HepG2 (cell line): ENCODE results near the gene SLU7. TPM values are rescaled to one million over a fixed set of nuclear protein-coding genes. Genes with fewer than 3 reads are reported as not detected.

Source experiments
- ATAC-seq: fragments of 200-7000 bp; cut with Tn5 transposase; 3 replicates; pipeline ENCODE4 v1.9.1; 2020; ENCODE audit warnings: mild to moderate bottlenecking, moderate library complexity
- BruUV-seq: library from RNA; stranded (reverse); fragments of 400-500 nt; replicated peaks from 2 replicates; lab custom pipeline; 2021; lab: Mats Ljungman, UMichigan
- CTCF ChIA-PET: fragments of 300-600 bp; formaldehyde crosslinking; extraction: SDS; loops from one replicate; lab custom pipeline; 2021; ENCODE audit warnings: low total read pairs, inconsistent platforms, low intra/inter-chr PET ratio; lab: Yijun Ruan, JAX
- POLR2A ChIA-PET: fragments of 350-600 bp; sonication (Branson Sonifier 250); formaldehyde crosslinking; loops from one replicate; lab custom pipeline; 2020; ENCODE audit warnings: antibody characterized with exemption, inconsistent platforms; lab: Yijun Ruan, JAX
- DNase-seq: peaks from one replicate; pipeline ENCODE4 v3.0.0-alpha.2; 2015; ENCODE audit warnings: low spot score
- FAIRE-seq: peaks from 3 replicates; lab custom pipeline; 2011; peaks lifted over from hg19 to GRCh38; lab: Jason Lieb, UNC
- H2AFZ ChIP-seq: one replicate; pipeline ENCODE4 v1.6.1; 2011; ENCODE audit warnings: low read length, inconsistent platforms
- H3K27ac ChIP-seq: fragments of 300-600 bp; 3 replicates; pipeline ENCODE4 v1.8.0; 2011; ENCODE audit warnings: mixed run types, mild to moderate bottlenecking, mixed read lengths, low read length, inconsistent platforms; ENCODE audit not compliant: insufficient read depth; ENCODE audit errors: extremely low read length
- H3K27me3 ChIP-seq, 2 experiments: fragments of 200-600 bp in 1 of 2; 2 replicates in 1 of 2; 3 replicates in 1 of 2; pipeline versions ENCODE4 v1.6.0 to v1.8.0; 2011; ENCODE audit warnings: low read length in 2 of 2, mild to moderate bottlenecking in 2 of 2, moderate library complexity in 2 of 2, inconsistent platforms in 1 of 2; ENCODE audit not compliant: insufficient read depth in 2 of 2, control insufficient read depth in 1 of 2
- H3K36me3 ChIP-seq, 2 experiments: fragments of 200-600 bp in 1 of 2; replicated peaks in 1 of 2; 2 replicates in 1 of 2; 3 replicates in 1 of 2; pipeline versions ENCODE4 v1.5.1 to v1.8.0; 2011; ENCODE audit warnings: low read length in 2 of 2, inconsistent platforms in 1 of 2; ENCODE audit not compliant: insufficient read depth in 2 of 2, control insufficient read depth in 1 of 2
- H3K4me1 ChIP-seq: 2 replicates; pipeline ENCODE4 v1.5.1; 2012; ENCODE audit warnings: low read length, inconsistent platforms; ENCODE audit not compliant: insufficient read depth
- H3K4me2 ChIP-seq: 2 replicates; pipeline ENCODE4 v1.6.0; 2011; ENCODE audit warnings: low read depth, low read length, inconsistent platforms
- H3K4me3 ChIP-seq, 3 experiments: fragments of 200-600 bp in 1 of 3; sonication (generic), shearing (Covaris generic) in 1 of 3; replicated peaks in 1 of 3; 2 replicates each; pipeline ENCODE4 v1.5.1; 2011 to 2016; ENCODE audit warnings: low read length in 3 of 3, inconsistent platforms in 2 of 3, low read depth in 2 of 3, mild to moderate bottlenecking in 2 of 3, control low read depth in 1 of 3, mixed read lengths in 1 of 3; ENCODE audit not compliant: insufficient read depth in 1 of 3
- H3K79me2 ChIP-seq: one replicate; pipeline ENCODE4 v1.6.1; 2011; ENCODE audit warnings: low read length, inconsistent platforms; ENCODE audit not compliant: insufficient read depth
- H3K9ac ChIP-seq: 2 replicates; pipeline ENCODE4 v1.6.0; 2011; ENCODE audit warnings: mild to moderate bottlenecking, low read depth, low read length, inconsistent platforms; ENCODE audit not compliant: insufficient read depth
- H3K9me3 ChIP-seq: 2 replicates; pipeline ENCODE4 v1.5.1; 2012; ENCODE audit warnings: mild to moderate bottlenecking, low read length
- H4K20me1 ChIP-seq: 2 replicates; pipeline ENCODE4 v1.6.0; 2011; ENCODE audit warnings: inconsistent platforms, mild to moderate bottlenecking, low read length, moderate library complexity; ENCODE audit not compliant: insufficient read depth
- GLI4 ChIP-seq: sonication (generic); formaldehyde crosslinking; IDR thresholded peaks from 2 replicates; pipeline ENCODE4 v1.5.1; 2020; ENCODE audit warnings: missing genetic modification reagents, mild to moderate bottlenecking, moderate library complexity, borderline replicate concordance
- SAP130 ChIP-seq: IDR thresholded peaks from 2 replicates; pipeline ENCODE4 v1.6.1; 2016; ENCODE audit warnings: low read depth
- ZNF205 ChIP-seq: IDR thresholded peaks from 2 replicates; pipeline ENCODE4 v1.6.1; 2018; ENCODE audit warnings: missing biosample characterization, missing genetic modification reagents
- WGBS: methylation state at CpG from one replicate; pipeline ENCODE4 v1.1.6; 2017; ENCODE audit warnings: low lambda C conversion rate; 5-methylcytosine and 5-hydroxymethylcytosine counted together
- in situ Hi-C: cut with HindIII; loops from 2 replicates; pipeline ENCODE4 v1.10.0; 2017; ENCODE audit warnings: low pct_unique_long_range_greater_than_20kb; ENCODE audit not compliant: extremely low pct_ligation_motif_present
- intact Hi-C: fragments of 100-400 bp; cut with micrococcal nuclease; formaldehyde crosslinking; loops from one replicate; pipeline ENCODE4 v1.10.0; 2022; ENCODE audit not compliant: unreplicated experiment
- polyA plus RNA-seq, 8 experiments: library from polyadenylated mRNA; depleted of rRNA in 3 of 8; stranded (reverse) in 7 of 8; unstranded in 1 of 8; fragments of >200 nt; fragmentation: Illumina TruSeq in 4 of 8; extraction: Trizol in 4 of 8; gene quantifications; 2 replicates each; pipeline versions ENCODE4 v1.2.1 to v1.2.3, GENCODE V29; 2011 to 2016; ENCODE audit warnings: low read depth in 4 of 8, missing spikeins in 1 of 8, mixed read lengths in 1 of 8; ENCODE audit not compliant: insufficient read depth in 1 of 8
- total RNA-seq, 5 experiments: library from RNA; depleted of rRNA; stranded (reverse); fragments of >200 nt; fragmentation: Illumina TruSeq; extraction: Trizol; gene quantifications; 2 replicates each; pipeline ENCODE4 v1.2.3, GENCODE V29; 2016; ENCODE audit warnings: low read depth in 1 of 5
- TF ChIP-seq, protein P1 (sequence below): sonication (generic); formaldehyde crosslinking; IDR thresholded peaks from 2 replicates; pipeline ENCODE4 v1.4.0; 2020; ENCODE audit warnings: missing genetic modification reagents

SLU7 gene
- total and polyA plus RNA-seq, 2 of the 13 experiments (the other 11 are each of a cell fraction or from before 2014, with no cell fraction given), result 24.0 to 39.2 TPM

GRCh38 chr5:160458806-160459800 is 40.2 kb upstream of the SLU7 start:
- H3K27me3 ChIP-seq, result no peaks in the 10 kb centered on the region
- H3K36me3 ChIP-seq, result no peaks in the 10 kb centered on the region
- DNase-seq (no peak), FAIRE-seq (no peak), ATAC-seq (no peak)
- no peak overlapping the region for H3K4me2 ChIP-seq
- H3K79me2 ChIP-seq, result no peaks in the 10 kb centered on the region
- ChIA-PET POLR2A (interaction anchor here (1.3 kb wide), 1 partner anchor 8 kb away, joined by 5 read pairs; no protein-coding TSS in a partner anchor), CTCF (interaction anchor here (2.5 kb wide), 1 partner anchor 20 kb away, joined by 14 read pairs; no protein-coding TSS in a partner anchor)
- H4K20me1 ChIP-seq, result no peaks in the 10 kb centered on the region
- intact Hi-C loops (no loop called here), in situ Hi-C loops (no loop called here)
- H3K27ac ChIP-seq, result no peak overlapping the region
- WGBS, result 56% methylated on average over 8 of the region's 8 CpGs
- BruUV-seq, result no TSS peak
- no peak overlapping the region for H3K4me3 ChIP-seq
- no peak overlapping the region for H3K9ac ChIP-seq
- TF ChIP-seq GLI4 (CRISPR knock-in tag), result no peak
- TF ChIP-seq SAP130, result peak; percentile 23; the same call in 1 of the 2 replicates
- TF ChIP-seq, protein P1, sequence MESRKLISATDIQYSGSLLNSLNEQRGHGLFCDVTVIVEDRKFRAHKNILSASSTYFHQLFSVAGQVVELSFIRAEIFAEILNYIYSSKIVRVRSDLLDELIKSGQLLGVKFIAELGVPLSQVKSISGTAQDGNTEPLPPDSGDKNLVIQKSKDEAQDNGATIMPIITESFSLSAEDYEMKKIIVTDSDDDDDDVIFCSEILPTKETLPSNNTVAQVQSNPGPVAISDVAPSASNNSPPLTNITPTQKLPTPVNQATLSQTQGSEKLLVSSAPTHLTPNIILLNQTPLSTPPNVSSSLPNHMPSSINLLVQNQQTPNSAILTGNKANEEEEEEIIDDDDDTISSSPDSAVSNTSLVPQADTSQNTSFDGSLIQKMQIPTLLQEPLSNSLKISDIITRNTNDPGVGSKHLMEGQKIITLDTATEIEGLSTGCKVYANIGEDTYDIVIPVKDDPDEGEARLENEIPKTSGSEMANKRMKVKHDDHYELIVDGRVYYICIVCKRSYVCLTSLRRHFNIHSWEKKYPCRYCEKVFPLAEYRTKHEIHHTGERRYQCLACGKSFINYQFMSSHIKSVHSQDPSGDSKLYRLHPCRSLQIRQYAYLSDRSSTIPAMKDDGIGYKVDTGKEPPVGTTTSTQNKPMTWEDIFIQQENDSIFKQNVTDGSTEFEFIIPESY (CRISPR knock-in tag), result 0 out of 2 replicates have a peak, but pooled peaks have one; percentile 43
- 0 out of 2 replicates have a peak, but pooled peaks have one; percentile 18 for TF ChIP-seq ZNF205 (CRISPR knock-in tag)
- peaks cover 50% of the 10 kb centered on the region for H3K4me1 ChIP-seq
- no peak overlapping the region for H2AFZ ChIP-seq
- H3K9me3 ChIP-seq, result no peaks in the 10 kb centered on the region
